Stimulated activated CD4-positive, alpha-beta T cell treated with anti-CD3 and anti-CD28 coated beads, TNF-alpha, amount 100 ng/mL, for 24 hours (primary cell): ENCODE data around the gene TRAPPC2.

Source experiments
- DNase-seq, 3 experiments: peaks; one replicate each; pipeline ENCODE4 v3.0.0-alpha.2; 2020; ENCODE audit warnings: low read depth in 3 of 3

Gene TRAPPC2

DNA sequence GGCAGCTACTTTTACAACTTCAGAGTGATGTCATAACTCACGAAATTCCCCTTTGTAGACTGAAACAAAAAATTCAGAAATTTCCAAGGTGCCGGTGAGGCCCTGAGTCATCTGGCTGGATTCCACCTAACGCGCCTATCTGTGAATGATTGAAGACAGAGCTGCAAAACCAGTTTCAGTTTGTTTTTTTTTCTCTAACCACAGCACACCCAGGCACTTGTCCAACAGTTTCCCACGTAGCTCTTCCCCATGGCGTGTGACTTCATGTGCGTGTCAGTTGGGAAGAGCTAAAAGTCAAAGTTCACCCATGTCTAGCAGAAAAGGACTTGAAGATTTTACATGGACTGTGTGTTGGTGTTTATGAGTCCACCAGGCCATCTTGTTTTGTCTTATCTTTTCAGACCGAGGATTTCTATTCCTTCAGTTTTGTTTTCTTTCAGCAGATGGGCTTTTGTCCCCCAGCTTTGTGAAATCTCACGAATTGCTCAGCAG is 65.1 kb downstream of the TRAPPC2 start:
- peak in 1 of 3 experiments; percentile 55 for DNase-seq

DNA sequence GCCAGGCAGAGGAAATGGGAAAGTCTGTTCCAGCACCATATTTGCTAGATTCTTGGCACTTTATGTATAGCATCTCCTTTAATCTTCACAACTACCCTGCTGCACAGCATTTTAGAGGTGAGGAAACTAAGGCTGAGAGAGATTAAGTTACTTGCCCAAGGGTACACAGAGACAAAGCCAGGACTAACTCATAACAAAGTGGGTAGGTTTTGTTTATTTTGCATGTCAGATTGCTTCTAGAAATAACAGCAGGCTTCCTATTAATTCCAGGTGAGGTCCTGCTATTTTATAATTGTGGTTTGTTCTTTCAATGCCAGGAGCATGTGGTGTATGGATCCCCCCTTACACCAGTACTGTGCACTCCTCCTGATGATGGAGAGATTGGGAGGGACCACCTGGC is 66.5 kb downstream of the TRAPPC2 start:
- DNase-seq = no peak

DNA sequence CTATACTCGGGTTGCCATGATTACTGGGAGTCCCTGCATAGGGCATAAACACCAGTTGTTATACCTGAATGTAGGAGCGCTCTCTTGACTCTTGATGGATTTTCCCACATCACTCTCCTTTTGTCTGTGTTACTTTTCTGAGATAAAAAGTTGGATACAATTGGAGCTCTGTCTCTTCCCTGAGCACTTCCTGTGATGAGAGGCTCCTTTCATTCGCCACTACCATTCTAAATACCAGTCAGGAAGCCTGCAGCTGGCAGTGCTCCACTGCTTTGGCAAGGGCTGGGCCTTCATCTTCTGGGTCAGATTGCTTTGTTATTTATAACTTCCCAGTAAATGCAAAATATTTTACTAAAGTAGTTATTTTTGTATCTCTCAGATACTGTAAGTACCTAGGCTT is 67.6 kb downstream of the TRAPPC2 start:
- DNase-seq = no peak

DNA sequence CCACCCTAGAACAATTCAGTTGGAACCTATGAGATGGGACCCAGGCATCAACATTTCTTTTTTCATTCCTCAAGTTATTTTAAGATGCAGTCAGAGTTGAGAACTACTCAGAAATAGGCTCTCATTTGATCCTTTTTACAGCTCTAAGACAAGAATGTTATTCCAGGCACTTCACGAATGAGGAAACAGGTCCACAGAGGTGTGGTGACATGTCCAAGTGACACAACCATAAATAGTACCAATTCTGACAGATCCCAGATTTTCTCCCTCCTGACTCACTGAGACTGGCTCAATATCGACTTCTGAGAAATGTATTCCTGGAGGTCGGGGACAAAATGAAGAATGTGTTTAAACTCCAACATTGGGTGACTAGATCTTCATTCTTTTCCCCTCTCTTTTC is 70.4 kb downstream of the TRAPPC2 start:
- no peak for DNase-seq

DNA sequence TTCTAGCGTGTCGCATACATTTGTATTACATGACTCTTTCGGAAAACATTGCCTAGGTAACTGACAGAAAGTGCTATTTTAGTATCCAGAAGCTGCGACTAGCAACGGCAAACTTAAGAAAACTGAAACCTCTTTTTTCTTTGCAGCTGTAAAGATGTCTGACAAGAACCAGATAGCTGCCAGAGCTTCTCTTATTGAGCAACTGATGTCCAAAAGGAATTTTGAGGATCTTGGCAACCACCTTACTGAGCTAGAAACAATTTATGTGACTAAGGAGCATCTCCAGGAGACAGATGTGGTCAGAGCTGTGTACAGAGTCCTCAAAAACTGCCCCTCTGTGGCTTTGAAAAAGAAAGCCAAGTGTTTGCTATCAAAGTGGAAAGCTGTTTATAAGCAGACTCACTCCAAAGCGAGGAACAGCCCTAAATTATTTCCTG is 72.0 kb downstream of the TRAPPC2 start:
- no peak for DNase-seq
